Measurements from ENCODE around the gene RCBTB2.

RCBTB2 gene

GRCh38 chr13:48534911-48535501 is 2.1 kb upstream of the RCBTB2 start:
- POLR2A ChIA-PET, result interaction anchor here (0.7 kb wide), 1 partner anchor 94 kb away, joined by 4 read pairs; no protein-coding TSS in a partner anchor
- TF ChIP-seq ZNF768 (tag by site-specific recombination; IDR thresholded peaks at IDR 0.05), result no peak
- TF ChIP-seq OVOL3 (tag by site-specific recombination; IDR thresholded peaks at IDR 0.05), result no peak
- TF ChIP-seq PRDM2 (tag by site-specific recombination; IDR thresholded peaks at IDR 0.05; ENCODE audit: borderline replicate concordance), result no peak
- no peak for TF ChIP-seq PRDM4 (tag by site-specific recombination; IDR thresholded peaks at IDR 0.05)
- no peak for TF ChIP-seq ZNF324 (tag by site-specific recombination; IDR thresholded peaks at IDR 0.05)
- no peak for TF ChIP-seq TSHZ1 (tag by site-specific recombination; IDR thresholded peaks at IDR 0.05; ENCODE audit: borderline replicate concordance)
- TF ChIP-seq ZNF544 (tag by site-specific recombination; IDR thresholded peaks at IDR 0.05), result no peak
- no peak for TF ChIP-seq ZSCAN5A (tag by site-specific recombination; IDR thresholded peaks at IDR 0.05)
- no peak for TF ChIP-seq SALL2 (tag by site-specific recombination; IDR thresholded peaks at IDR 0.05; ENCODE audit: borderline replicate concordance)
- TF ChIP-seq ZNF18 (tag by site-specific recombination; IDR thresholded peaks at IDR 0.05), result no peak
- TF ChIP-seq ZNF473 (tag by site-specific recombination; IDR thresholded peaks at IDR 0.05), result no peak
- no peak for TF ChIP-seq ZNF274 (IDR thresholded peaks at IDR 0.05; ENCODE audit: low read length)
- TF ChIP-seq ZNF274 (tag by site-specific recombination; IDR thresholded peaks at IDR 0.05; ENCODE audit: borderline replicate concordance), result no peak
- no peak for TF ChIP-seq ZNF791 (tag by site-specific recombination; IDR thresholded peaks at IDR 0.05)
- no peak for TF ChIP-seq PRDM10 (tag by site-specific recombination; IDR thresholded peaks at IDR 0.05)
- no peak for TF ChIP-seq ZNF548 (tag by site-specific recombination; IDR thresholded peaks at IDR 0.05)
- no peak for TF ChIP-seq ZNF24 (tag by site-specific recombination; IDR thresholded peaks at IDR 0.05)
- no peak for TF ChIP-seq ZNF426 (tag by site-specific recombination; IDR thresholded peaks at IDR 0.05)

More at GRCh38 chr13:48534911-48535501, 2.1 kb upstream of the RCBTB2 start:
- Histone ChIP-seq H3K27ac (ENCODE audit: extremely low read depth, low read depth, low read length) (no peak overlapping the region), H3K36me3 (ENCODE audit: control insufficient read depth in 2 of 2, insufficient read depth in 1 of 2, low read length in 2 of 2) (no peaks in the 10 kb centered on the region), H3K4me3 (ENCODE audit: low read depth, low read length) (no peak overlapping the region), H3K4me1 (ENCODE audit: control insufficient read depth, insufficient read depth, low read length) (peaks cover 3% of the 10 kb centered on the region; the same call in 1 of the 2 replicates), H3K9me3 (ENCODE audit: control insufficient read depth, insufficient read depth, low read depth, low read length) (no peaks in the 10 kb centered on the region)
- CTCF ChIA-PET, result interaction anchor here (0.9 kb wide), 1 partner anchor 56 kb away, joined by 5 read pairs; no protein-coding TSS in a partner anchor
